Nucleus accumbens (tissue), 56 donors: ENCODE measurements around the gene CKLF.
A peak's percentile ranks its signal among the peaks of the same experiment; 100 is the strongest.
"Not testable (repeated sequence)": the region's sequence is repeated elsewhere in the genome, so short reads cannot be mapped to it uniquely, and the experiment has no call there.

Experiments
- DNase-seq, 56 donors: peaks; one replicate each; lab custom pipeline; 2025; lab: John Stamatoyannopoulos, UW

CKLF gene

DNA sequence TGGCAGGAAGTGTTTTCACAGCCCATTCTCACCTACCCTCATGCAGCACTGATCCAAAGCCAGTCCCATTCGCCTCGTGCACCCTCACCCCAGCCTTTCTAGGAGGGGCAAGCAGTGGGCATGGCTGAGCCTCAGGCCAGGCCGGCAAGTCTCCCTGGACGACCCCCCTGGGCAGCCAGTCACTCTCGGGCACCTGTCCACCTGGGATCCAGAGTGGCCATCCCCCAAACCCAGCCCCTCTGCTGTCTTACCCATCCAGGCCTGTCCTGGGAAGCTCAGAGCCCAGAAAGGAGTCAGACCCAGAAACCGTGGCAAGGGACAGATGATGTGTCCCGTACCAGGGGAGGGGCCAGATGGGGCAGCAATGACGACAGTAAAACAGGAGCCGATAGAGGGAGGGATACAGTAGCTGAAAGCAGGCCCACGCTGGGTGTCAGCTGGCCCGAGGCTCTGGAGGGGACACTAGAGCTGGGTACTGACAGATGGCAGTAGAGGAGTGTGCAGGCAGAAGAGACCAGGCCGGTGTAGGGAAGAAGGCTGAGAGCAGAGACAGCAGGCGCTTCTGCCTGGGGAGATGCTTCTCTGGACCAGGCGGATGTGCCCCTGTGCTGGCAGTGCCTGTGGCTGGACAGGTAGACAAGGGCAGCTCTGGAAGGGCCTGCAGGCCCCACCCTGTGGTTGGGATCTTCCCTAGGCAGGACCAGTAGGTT is 57.9 kb downstream of the CKLF start:
- no peak for DNase-seq

DNA sequence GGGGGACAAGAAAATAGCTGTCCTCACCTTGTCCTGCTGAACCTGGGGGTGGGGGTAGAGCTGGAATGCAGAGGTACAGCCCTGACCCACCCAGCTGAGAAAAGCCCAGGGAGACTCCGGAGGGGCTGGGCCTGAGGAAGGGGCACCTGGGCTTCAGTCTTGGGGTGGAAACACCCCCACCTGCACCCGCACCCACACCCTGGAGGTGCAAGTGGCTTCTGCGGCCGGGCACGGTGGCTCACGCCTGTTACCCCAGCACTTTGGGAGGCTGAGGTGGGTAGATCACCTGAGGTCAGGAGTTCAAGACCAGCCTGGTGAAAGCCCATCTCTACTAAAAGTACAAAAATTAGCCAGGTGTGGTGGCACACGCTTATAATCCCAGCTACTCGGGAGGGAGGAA is 59.5 kb downstream of the CKLF start:
- DNase-seq, result not testable (repeated sequence)

DNA sequence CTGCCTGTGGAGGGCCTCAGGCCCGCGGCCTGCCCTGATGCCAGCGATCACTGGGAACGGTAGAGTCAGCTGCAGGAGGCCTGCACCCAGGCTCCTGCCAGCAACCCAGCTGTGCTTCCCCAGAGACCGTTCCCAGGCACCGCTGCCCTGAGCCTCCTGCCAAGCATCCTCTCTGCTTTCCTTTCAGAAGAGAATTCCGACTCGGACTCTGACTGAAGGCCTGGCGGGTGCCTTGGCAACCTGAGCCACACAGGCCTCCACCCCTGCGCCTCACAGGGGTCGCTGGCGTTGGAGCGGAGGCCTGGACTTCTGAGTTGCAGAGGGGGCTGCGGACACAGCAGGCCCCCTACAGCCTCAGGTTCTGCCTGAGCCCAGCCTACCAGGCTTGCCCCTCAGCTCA is 60.0 kb downstream of the CKLF start:
- peak in 36 of 56 donors; percentile 3 to 68 (median 30) for DNase-seq

DNA sequence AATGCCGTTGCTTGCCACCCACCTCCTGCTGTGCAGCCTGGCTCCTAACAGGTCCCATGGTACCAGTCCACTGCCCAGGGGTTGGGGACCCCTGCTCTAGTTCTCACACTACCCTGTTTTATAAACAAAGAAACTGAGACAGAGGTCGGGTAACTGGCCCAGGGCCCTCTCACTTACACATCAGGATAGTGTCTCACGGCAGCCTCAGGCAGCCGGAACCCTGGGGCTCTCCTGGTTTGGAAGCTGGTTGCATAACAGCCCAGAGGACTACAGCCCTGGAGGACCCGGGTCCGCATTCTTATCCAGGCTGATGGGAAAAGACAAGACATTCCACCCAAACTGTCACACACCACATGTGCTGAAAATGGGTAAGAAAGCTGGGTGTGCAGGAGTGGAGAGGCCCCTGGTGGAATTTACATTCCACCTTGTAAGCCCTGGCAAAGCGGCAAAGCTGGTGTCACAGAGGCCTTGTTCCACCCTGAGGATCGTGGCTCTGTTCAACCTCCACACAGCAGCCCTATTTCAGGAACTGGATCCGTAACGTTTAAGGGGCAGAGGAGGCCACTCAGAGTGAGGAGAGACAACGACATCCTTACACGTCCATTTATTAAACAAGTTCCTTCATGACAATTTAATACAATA is 61.9 kb downstream of the CKLF start:
- DNase-seq, result no peak
